Lower lobe of right lung (tissue), 2 donors: Measurements from ENCODE around the gene GLI3. TPM values are rescaled to one million over a fixed set of nuclear protein-coding genes. Genes with fewer than 3 reads are reported as not detected.

Experiments used
- ATAC-seq, 2 donors: fragments of 200-7000 bp; cut with Tn5 transposase; one replicate each; pipeline ENCODE4 v1.9.1; 2020 to 2022; ENCODE audit warnings: mild to moderate bottlenecking in 2 of 2, moderate library complexity in 2 of 2
- DNase-seq: peaks from one replicate; pipeline ENCODE4 v3.0.0-alpha.2; 2020
- H3K27ac ChIP-seq: fragments of 200-600 bp; one replicate; pipeline ENCODE4 v1.8.0; 2022
- H3K27me3 ChIP-seq: fragments of 200-600 bp; one replicate; pipeline ENCODE4 v1.8.0; 2022; ENCODE audit warnings: low read depth
- H3K36me3 ChIP-seq: fragments of 200-600 bp; one replicate; pipeline ENCODE4 v1.8.0; 2022; ENCODE audit warnings: mild to moderate bottlenecking
- H3K4me1 ChIP-seq: fragments of 200-600 bp; one replicate; pipeline ENCODE4 v1.8.0; 2022
- H3K4me3 ChIP-seq: fragments of 200-600 bp; one replicate; pipeline ENCODE4 v1.8.0; 2022; ENCODE audit warnings: mild to moderate bottlenecking
- H3K9me3 ChIP-seq: fragments of 200-600 bp; one replicate; pipeline ENCODE4 v1.8.0; 2022
- CTCF ChIP-seq: fragments of 200-600 bp; IDR thresholded peaks from one replicate; pipeline ENCODE4 v1.8.0; 2022; ENCODE audit warnings: antibody characterized with exemption, mild to moderate bottlenecking
- intact Hi-C: fragments of 100-400 bp; cut with DNase I; formaldehyde crosslinking; loops from one replicate; pipeline ENCODE4 v1.11.0; 2022
- total RNA-seq: library from RNA; stranded (reverse); fragmentation: NEBNext Ultra II Directional; extraction: Animal tissue kit (Norgen Biotek cat#: 25700); gene quantifications from one replicate; pipeline ENCODE4 v1.2.1, GENCODE V29; 2021
- donor health status: DM: no; HTN: yes; CAD: no; lungs with severe emphysema.

Gene GLI3
- total RNA-seq, 1 donor from 2014 or later: 20.7 TPM

GRCh38 chr7:42103020-42103419 is 134.0 kb downstream of the GLI3 start:
- no peak for TF ChIP-seq CTCF
- peaks cover 32% of the 10 kb centered on the region for H3K4me1 ChIP-seq
- intact Hi-C loops: no loop called here
- DNase-seq (no peak), ATAC-seq (peak in 1 of 2 donors; percentile 36)
- no peaks in the 10 kb centered on the region for H3K27me3 ChIP-seq
- H3K36me3 ChIP-seq: no peaks in the 10 kb centered on the region
- no peaks in the 10 kb centered on the region for H3K9me3 ChIP-seq
- H3K4me3 ChIP-seq: no peak overlapping the region
- H3K27ac ChIP-seq: no peak overlapping the region

DNA sequence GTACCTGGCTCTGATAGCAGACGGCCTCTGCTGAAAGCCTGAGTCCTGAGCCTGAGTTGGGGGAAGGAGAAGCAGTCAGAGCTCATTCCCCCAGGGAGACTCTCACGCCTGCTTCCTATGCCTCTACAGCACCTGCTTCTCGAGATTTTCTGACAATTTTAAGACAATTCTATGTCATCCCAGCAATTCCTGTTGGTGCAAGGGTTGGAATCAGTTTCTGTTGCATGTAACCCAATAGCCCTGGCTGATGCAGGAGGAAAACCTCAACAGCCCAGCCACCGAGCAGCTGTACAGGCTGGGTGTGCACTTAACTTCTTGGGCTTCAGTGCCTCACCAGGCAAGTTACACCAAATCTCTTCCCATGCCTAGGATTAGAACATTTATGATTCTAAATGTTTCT is 134.7 kb downstream of the GLI3 start:
- ATAC-seq (no peak), DNase-seq (no peak)
- no peaks in the 10 kb centered on the region for H3K36me3 ChIP-seq
- no peak for TF ChIP-seq CTCF
- no peak overlapping the region for H3K27ac ChIP-seq
- no peaks in the 10 kb centered on the region for H3K9me3 ChIP-seq
- no peaks in the 10 kb centered on the region for H3K27me3 ChIP-seq
- no peak overlapping the region for H3K4me3 ChIP-seq
- intact Hi-C loops: no loop called here
- H3K4me1 ChIP-seq: peaks cover 32% of the 10 kb centered on the region

DNA sequence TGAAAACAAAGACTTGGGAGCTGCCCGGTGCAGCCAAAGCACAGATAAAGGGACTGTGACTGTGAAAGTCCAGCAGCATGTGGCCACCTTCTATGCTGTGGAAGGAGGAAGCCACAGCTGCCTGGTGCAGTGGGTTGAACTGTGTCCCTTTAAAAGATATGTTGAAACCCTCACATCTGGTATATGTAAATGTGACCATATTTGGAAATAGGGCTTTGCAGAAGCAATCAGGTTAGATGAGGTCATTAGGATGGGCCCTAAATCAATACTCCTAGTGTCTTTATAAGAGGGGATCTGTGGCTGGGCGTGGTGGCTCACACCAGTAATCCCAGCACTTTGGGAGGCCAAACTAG is 136.9 kb downstream of the GLI3 start:
- no peak for ATAC-seq

GRCh38 chr7:42099470-42100155 is 137.4 kb downstream of the GLI3 start:
- H3K4me1 ChIP-seq: peaks cover 39% of the 10 kb centered on the region
- TF ChIP-seq CTCF: no peak
- ATAC-seq (no peak), DNase-seq (no peak)
- H3K4me3 ChIP-seq: no peak overlapping the region
- H3K36me3 ChIP-seq: no peaks in the 10 kb centered on the region
- intact Hi-C loops: no loop called here
- H3K9me3 ChIP-seq: no peaks in the 10 kb centered on the region
- no peak overlapping the region for H3K27ac ChIP-seq
- no peaks in the 10 kb centered on the region for H3K27me3 ChIP-seq

More for the DNA sequence above, 136.9 kb downstream of the GLI3 start:
- intact Hi-C loops: no loop called here
- TF ChIP-seq CTCF: no peak
- H3K9me3 ChIP-seq: no peaks in the 10 kb centered on the region
- no peaks in the 10 kb centered on the region for H3K36me3 ChIP-seq
- no peak for DNase-seq
- H3K4me1 ChIP-seq: peaks cover 39% of the 10 kb centered on the region
- no peak overlapping the region for H3K4me3 ChIP-seq
- no peaks in the 10 kb centered on the region for H3K27me3 ChIP-seq
- no peak overlapping the region for H3K27ac ChIP-seq

DNA sequence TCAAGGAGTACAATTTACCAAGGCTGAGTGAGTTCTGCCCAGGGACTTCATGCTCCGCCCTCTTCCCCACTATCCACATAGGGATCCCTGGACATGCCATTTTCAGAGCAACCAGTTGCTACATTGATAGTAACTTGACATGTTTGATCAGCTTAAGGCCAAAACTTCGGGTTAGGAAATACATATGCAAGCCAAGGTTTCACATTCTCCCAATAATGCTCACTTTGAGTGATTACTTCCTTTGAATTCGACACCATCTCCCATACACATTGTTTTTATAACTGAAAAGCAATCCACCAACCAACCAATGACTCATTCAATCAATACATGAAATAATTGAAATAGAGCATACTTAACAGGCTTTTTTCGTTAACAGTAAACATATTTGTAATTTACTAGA is 137.9 kb downstream of the GLI3 start:
- intact Hi-C loops: no loop called here
- H3K9me3 ChIP-seq: no peaks in the 10 kb centered on the region
- no peak for ATAC-seq
- H3K27me3 ChIP-seq: no peaks in the 10 kb centered on the region
- H3K4me3 ChIP-seq: no peak overlapping the region
- H3K4me1 ChIP-seq: peaks cover 39% of the 10 kb centered on the region
- no peaks in the 10 kb centered on the region for H3K36me3 ChIP-seq
- no peak overlapping the region for H3K27ac ChIP-seq
- TF ChIP-seq CTCF: no peak
- no peak for DNase-seq
